H9 (cell line): ENCODE data around the gene TMEM54. TPM values are rescaled to one million over a fixed set of nuclear protein-coding genes. Genes with fewer than 3 reads are reported as not detected.

Source experiments
- DNase-seq: peaks from one replicate; pipeline ENCODE4 v3.0.0-alpha.2; 2017
- H2AFZ ChIP-seq: one replicate; pipeline ENCODE4 v1.6.1; 2013; ENCODE audit warnings: mild to moderate bottlenecking, low read length, control low read depth, moderate library complexity
- H2AK5ac ChIP-seq: 2 replicates; pipeline ENCODE4 v1.6.1; 2013; ENCODE audit warnings: low read length, control low read depth, mixed read lengths; ENCODE audit not compliant: insufficient read length
- H2BK120ac ChIP-seq: one replicate; pipeline ENCODE4 v1.6.1; 2013; ENCODE audit warnings: low read depth, mild to moderate bottlenecking, low read length, control low read depth, inconsistent platforms; ENCODE audit not compliant: poor library complexity, severe bottlenecking
- H2BK12ac ChIP-seq: 2 replicates; pipeline ENCODE4 v1.6.1; 2013; ENCODE audit warnings: low read length, control low read depth, mixed read lengths, low read depth; ENCODE audit not compliant: insufficient read length
- H2BK15ac ChIP-seq: 2 replicates; pipeline ENCODE4 v1.6.1; 2013; ENCODE audit warnings: low read depth, low read length, control low read depth
- H2BK20ac ChIP-seq: one replicate; pipeline ENCODE4 v1.6.1; 2013; ENCODE audit warnings: low read depth, mild to moderate bottlenecking, low read length, control low read depth, inconsistent platforms; ENCODE audit not compliant: poor library complexity, severe bottlenecking
- H2BK5ac ChIP-seq: 2 replicates; pipeline ENCODE4 v1.6.1; 2013; ENCODE audit warnings: low read length, control low read depth, mixed read lengths; ENCODE audit not compliant: insufficient read length
- H3K14ac ChIP-seq: 2 replicates; pipeline ENCODE4 v1.6.1; 2013; ENCODE audit warnings: low read length, control low read depth; ENCODE audit not compliant: insufficient read depth
- H3K18ac ChIP-seq: 2 replicates; pipeline ENCODE4 v1.6.1; 2013; ENCODE audit warnings: low read depth, mild to moderate bottlenecking, mixed read lengths, low read length, control low read depth; ENCODE audit not compliant: insufficient read length
- H3K23ac ChIP-seq: 2 replicates; pipeline ENCODE4 v1.6.1; 2013; ENCODE audit warnings: low read length, control low read depth, mixed read lengths, low read depth; ENCODE audit not compliant: insufficient read length
- H3K23me2 ChIP-seq: 2 replicates; pipeline ENCODE4 v1.6.1; 2013; ENCODE audit warnings: low read depth, mild to moderate bottlenecking, mixed read lengths, low read length, control low read depth; ENCODE audit not compliant: insufficient read length, poor library complexity, severe bottlenecking
- H3K27ac ChIP-seq: 2 replicates; pipeline ENCODE4 v1.5.1; 2013; ENCODE audit warnings: low read length, control low read depth, mixed read lengths, low read depth; ENCODE audit not compliant: insufficient read length
- H3K27me3 ChIP-seq: 2 replicates; pipeline ENCODE4 v1.6.1; 2013; ENCODE audit warnings: low read length, control low read depth, inconsistent platforms; ENCODE audit not compliant: insufficient read depth
- H3K4ac ChIP-seq: 2 replicates; pipeline ENCODE4 v1.6.1; 2013; ENCODE audit warnings: low read depth, mild to moderate bottlenecking, control low read depth, inconsistent platforms, low read length, moderate library complexity
- H3K4me1 ChIP-seq: 2 replicates; pipeline ENCODE4 v1.6.1; 2013; ENCODE audit warnings: low read length, control low read depth, inconsistent platforms; ENCODE audit not compliant: insufficient read depth
- H3K4me2 ChIP-seq: 2 replicates; pipeline ENCODE4 v1.6.1; 2013; ENCODE audit warnings: low read length, control low read depth, mixed read lengths; ENCODE audit not compliant: insufficient read length, insufficient read depth
- H3K56ac ChIP-seq: 2 replicates; pipeline ENCODE4 v1.6.1; 2013; ENCODE audit warnings: low read depth, mild to moderate bottlenecking, mixed read lengths, low read length, control low read depth; ENCODE audit not compliant: insufficient read length
- H3K79me1 ChIP-seq: 2 replicates; pipeline ENCODE4 v1.6.1; 2013; ENCODE audit warnings: low read depth, mild to moderate bottlenecking, moderate library complexity, low read length, control low read depth, inconsistent platforms; ENCODE audit not compliant: insufficient read depth, poor library complexity, severe bottlenecking
- H3K79me2 ChIP-seq: 2 replicates; pipeline ENCODE4 v1.6.1; 2013; ENCODE audit warnings: low read length, control low read depth, inconsistent platforms; ENCODE audit not compliant: insufficient read depth
- H3K9ac ChIP-seq: 2 replicates; pipeline ENCODE4 v1.6.1; 2013; ENCODE audit warnings: low read length, control low read depth, mixed read lengths; ENCODE audit not compliant: insufficient read length; ENCODE audit errors: extremely low read depth
- H3K9me3 ChIP-seq: one replicate; pipeline ENCODE4 v1.6.1; 2013; ENCODE audit warnings: low read depth, low read length, inconsistent platforms; ENCODE audit not compliant: control insufficient read depth
- H3T11ph ChIP-seq: one replicate; pipeline ENCODE4 v1.6.1; 2013; ENCODE audit warnings: mild to moderate bottlenecking, low read length, control low read depth, inconsistent platforms
- H4K20me1 ChIP-seq: one replicate; pipeline ENCODE4 v1.6.1; 2013; ENCODE audit not compliant: control insufficient read depth, insufficient read length, insufficient read depth
- H4K5ac ChIP-seq: 2 replicates; pipeline ENCODE4 v1.6.1; 2013; ENCODE audit warnings: low read depth, mild to moderate bottlenecking, mixed read lengths, low read length, control low read depth; ENCODE audit not compliant: insufficient read length
- H4K8ac ChIP-seq: replicated peaks from 2 replicates; pipeline ENCODE4 v1.6.1; 2013; ENCODE audit warnings: low read length, control low read depth, mixed read lengths, low read depth; ENCODE audit not compliant: insufficient read length
- H4K91ac ChIP-seq: 2 replicates; pipeline ENCODE4 v1.6.1; 2013; ENCODE audit warnings: low read depth, mild to moderate bottlenecking, moderate library complexity, mixed read lengths, low read length, control low read depth; ENCODE audit not compliant: insufficient read length
- H3K27ac Mint-ChIP-seq, 3 experiments: 2 replicates in 2 of 3; 3 replicates in 1 of 3; pipeline ENCODE4 v1.8.0; 2020 to 2021; ENCODE audit warnings: mixed read lengths in 3 of 3, mild to moderate bottlenecking in 1 of 3, moderate library complexity in 1 of 3
- H3K27me3 Mint-ChIP-seq: 2 replicates; pipeline ENCODE4 v1.8.0; 2021; ENCODE audit warnings: low read depth, mild to moderate bottlenecking, moderate library complexity, mixed read lengths
- H3K36me3 Mint-ChIP-seq, 3 experiments: 2 replicates in 2 of 3; 3 replicates in 1 of 3; pipeline ENCODE4 v1.8.0; 2020 to 2021; ENCODE audit warnings: low read depth in 3 of 3, mixed read lengths in 3 of 3; ENCODE audit not compliant: insufficient read depth in 1 of 3
- H3K4me1 Mint-ChIP-seq, 2 experiments: 2 replicates each; pipeline ENCODE4 v1.8.0; 2020; ENCODE audit warnings: mixed read lengths in 2 of 2
- H3K4me3 Mint-ChIP-seq, 2 experiments: 2 replicates in 1 of 2; 3 replicates in 1 of 2; pipeline ENCODE4 v1.8.0; 2020 to 2021; ENCODE audit warnings: mild to moderate bottlenecking in 2 of 2, mixed read lengths in 2 of 2, moderate library complexity in 1 of 2
- H3K9me3 Mint-ChIP-seq, 2 experiments: 2 replicates in 1 of 2; 3 replicates in 1 of 2; pipeline ENCODE4 v1.8.0; 2020; ENCODE audit warnings: mild to moderate bottlenecking in 2 of 2, mixed read lengths in 2 of 2, moderate library complexity in 1 of 2
- CTCF ChIP-seq: fragments of 200-600 bp; sonication (generic); conservative IDR thresholded peaks from 3 replicates; pipeline ENCODE4 v1.8.0; 2021; ENCODE audit warnings: antibody characterized with exemption, mild to moderate bottlenecking
- WGBS: extraction: QIAGEN DNeasy Blood & Tissue Kit; methylation state at CpG from one replicate; pipeline ENCODE4 v1.1.7; 2013; ENCODE audit warnings: missing lambda C conversion rate, low lambda C conversion rate, mixed read lengths; ENCODE audit not compliant: insufficient read length; ENCODE audit errors: extremely low coverage; 5-methylcytosine and 5-hydroxymethylcytosine counted together
- total RNA-seq: library from RNA; stranded (reverse); gene quantifications from 2 replicates; pipeline ENCODE4 v1.2.1, GENCODE V29; 2021

Gene TMEM54
- total RNA-seq, 1 experiment from 2014 or later, result 17.2 TPM

GRCh38 chr1:32878637-32879041, 22.6 kb downstream of the TMEM54 start:
- H3K27me3 Mint-ChIP-seq, result peaks cover 14% of the 10 kb centered on the region
- Histone ChIP-seq H2AFZ (no peak overlapping the region), H3K4me1 (peaks cover 3% of the 10 kb centered on the region; the same call in 1 of the 2 replicates), H2AK5ac (no peak overlapping the region), H3K4me2 (no peak overlapping the region), H3K79me2 (no peaks in the 10 kb centered on the region), H2BK20ac (no peak overlapping the region), H3T11ph (no peak overlapping the region), H3K79me1 (no peaks in the 10 kb centered on the region), H3K4ac (no peak overlapping the region), H3K56ac (no peak overlapping the region), H2BK12ac (no peak overlapping the region), H4K91ac (no peak overlapping the region), H2BK15ac (no peak overlapping the region), H3K27ac (no peak overlapping the region), H2BK5ac (no peak overlapping the region), H3K9ac (no peak overlapping the region), H4K8ac (no peak overlapping the region), H3K14ac (no peak overlapping the region), H4K20me1 (no peaks in the 10 kb centered on the region), H3K9me3 (no peaks in the 10 kb centered on the region), H3K23me2 (no peaks in the 10 kb centered on the region), H3K23ac (no peak overlapping the region), H4K5ac (no peak overlapping the region), H2BK120ac (no peak overlapping the region), H3K27me3 (no peaks in the 10 kb centered on the region; the same call in 1 of the 2 replicates), H3K18ac (no peak overlapping the region)
- H3K4me1 Mint-ChIP-seq, result peaks cover 27 to 55% of the 10 kb centered on the region in 2 experiments
- no peak for TF ChIP-seq CTCF
- no CpG with 5 or more reads among the region's 5 CpGs for WGBS
- no peaks in the 10 kb centered on the region for H3K36me3 Mint-ChIP-seq
- DNase-seq, result no peak
- no peak overlapping the region for H3K4me3 Mint-ChIP-seq
- H3K9me3 Mint-ChIP-seq, result no peaks in the 10 kb centered on the region
- no peak overlapping the region for H3K27ac Mint-ChIP-seq
